K562 (cell line): ENCODE data around the gene KIF4B. TPM values are rescaled to one million over a fixed set of nuclear protein-coding genes. Genes with fewer than 3 reads are reported as not detected.

Experiments
- ATAC-seq: fragments of 200-7000 bp; cut with Tn5 transposase; 3 replicates; pipeline ENCODE4 v1.9.1; 2020; ENCODE audit warnings: moderate library complexity
- BruUV-seq: library from RNA; stranded (reverse); fragments of 400-500 nt; replicated peaks from 2 replicates; lab custom pipeline; 2021; lab: Mats Ljungman, UMichigan
- CTCF ChIA-PET: fragments of 300-600 bp; formaldehyde crosslinking; extraction: SDS; loops from one replicate; lab custom pipeline; 2021; ENCODE audit warnings: low intra/inter-chr PET ratio; lab: Yijun Ruan, JAX
- POLR2A ChIA-PET: fragments of 300-600, 350-650 bp; sonication (Branson Sonifier 250); formaldehyde crosslinking; extraction: SDS; loops from one replicate; lab custom pipeline; 2021; ENCODE audit warnings: antibody characterized with exemption, inconsistent platforms; lab: Yijun Ruan, JAX
- DNase-seq, 4 experiments: peaks; one replicate each; pipeline versions ENCODE4 v3.0.0 to v3.0.0-alpha.2; 2011 to 2018; ENCODE audit warnings: low spot score in 3 of 4, mixed read lengths in 3 of 4; ENCODE audit errors: extremely low read depth in 1 of 4
- FAIRE-seq: peaks from 2 replicates; lab custom pipeline; 2011; peaks lifted over from hg19 to GRCh38; lab: Jason Lieb, UNC
- H2AFZ ChIP-seq: 2 replicates; pipeline ENCODE4 v1.6.0; 2011; ENCODE audit warnings: low read depth, low read length, control low read depth, inconsistent platforms
- H3K27ac ChIP-seq: fragments of 200-600 bp; 3 replicates; pipeline ENCODE4 v1.8.0; 2011; ENCODE audit warnings: low read depth, mild to moderate bottlenecking, control low read depth, inconsistent platforms, low read length, moderate library complexity, mixed read lengths; ENCODE audit errors: extremely low read depth
- H3K27me3 ChIP-seq, 2 experiments: fragments of 300-600 bp in 1 of 2; 2 replicates in 1 of 2; 3 replicates in 1 of 2; pipeline versions ENCODE4 v1.6.0 to v1.8.0; 2011; ENCODE audit warnings: inconsistent platforms in 2 of 2, low read length in 2 of 2, mild to moderate bottlenecking in 1 of 2, mixed read lengths in 1 of 2, moderate library complexity in 1 of 2; ENCODE audit not compliant: control insufficient read depth in 2 of 2, insufficient read depth in 2 of 2
- H3K36me3 ChIP-seq: fragments of 300-600 bp; 3 replicates; pipeline ENCODE4 v1.8.0; 2011; ENCODE audit warnings: mild to moderate bottlenecking, low read length, inconsistent platforms; ENCODE audit not compliant: control insufficient read depth, insufficient read depth
- H3K4me1 ChIP-seq, 2 experiments: fragments of 200-600 bp in 1 of 2; replicated peaks in 1 of 2; 2 replicates in 1 of 2; 3 replicates in 1 of 2; pipeline versions ENCODE4 v1.5.1 to v1.8.0; 2011; ENCODE audit warnings: inconsistent platforms in 2 of 2, low read length in 2 of 2, mild to moderate bottlenecking in 1 of 2, mixed read lengths in 1 of 2, moderate library complexity in 1 of 2; ENCODE audit not compliant: control insufficient read depth in 2 of 2, insufficient read depth in 2 of 2
- H3K4me2 ChIP-seq: 2 replicates; pipeline ENCODE4 v1.6.1; 2011; ENCODE audit warnings: low read length, control low read depth, inconsistent platforms, mixed read lengths; ENCODE audit not compliant: insufficient read depth
- H3K4me3 ChIP-seq: fragments of 200-600 bp; sonication (generic), shearing (Covaris generic); 2 replicates; pipeline ENCODE4 v1.5.1; 2016; ENCODE audit warnings: control low read depth, inconsistent platforms
- H3K79me2 ChIP-seq: fragments of 200-600 bp; 3 replicates; pipeline ENCODE4 v1.8.0; 2011; ENCODE audit warnings: low read length, inconsistent platforms; ENCODE audit not compliant: control insufficient read depth, insufficient read depth
- H3K9ac ChIP-seq, 2 experiments: 2 replicates each; pipeline versions ENCODE4 v1.6.0 to v1.6.1; 2011; ENCODE audit warnings: low read depth in 2 of 2, low read length in 2 of 2, control low read depth in 1 of 2, inconsistent platforms in 1 of 2, mild to moderate bottlenecking in 1 of 2, mixed read lengths in 1 of 2; ENCODE audit not compliant: insufficient read depth in 1 of 2
- H3K9me1 ChIP-seq: one replicate; pipeline ENCODE4 v1.6.0; 2011; ENCODE audit warnings: inconsistent platforms, mild to moderate bottlenecking, low read length, moderate library complexity; ENCODE audit not compliant: control insufficient read depth, insufficient read depth
- H3K9me3 ChIP-seq: replicated peaks from 2 replicates; pipeline ENCODE4 v1.5.1; 2011; ENCODE audit warnings: low read depth, low read length, inconsistent platforms; ENCODE audit not compliant: control insufficient read depth, insufficient read depth
- H4K20me1 ChIP-seq: replicated peaks from 2 replicates; pipeline ENCODE4 v1.6.1; 2011; ENCODE audit warnings: low read length, inconsistent platforms, mixed read lengths; ENCODE audit not compliant: control insufficient read depth, insufficient read depth
- KLF10 ChIP-seq: fragments of 250-450 bp; sonication (Bioruptor Pico); IDR thresholded peaks from 2 replicates; pipeline ENCODE4 v1.6.1; 2021; ENCODE audit warnings: matching md5 sums
- RAD21 ChIP-seq, 2 experiments: fragments of 250-450 bp in 1 of 2; fragments of 450-650 bp in 1 of 2; sonication (Bioruptor Pico) in 1 of 2; formaldehyde crosslinking in 1 of 2; IDR thresholded peaks in 1 of 2; conservative IDR thresholded peaks in 1 of 2; 2 replicates each; pipeline versions ENCODE4 v1.4.0 to v1.8.0; 2020 to 2022; ENCODE audit warnings: mild to moderate bottlenecking in 2 of 2, moderate library complexity in 1 of 2
- WGBS: fragments of 100-300 bp; shearing (Covaris generic); methylation state at CpG from one replicate; pipeline ENCODE4 v1.1.6; 2016; ENCODE audit warnings: low coverage, mixed read lengths; ENCODE audit not compliant: insufficient coverage; ENCODE audit errors: missing lambda C conversion rate; 5-methylcytosine and 5-hydroxymethylcytosine counted together
- in situ Hi-C: fragments of 300-500 bp; cut with MboI; formaldehyde crosslinking; loops from 4 replicates; pipeline ENCODE4 v1.15.0; 2018; ENCODE audit warnings: inconsistent platforms, mixed read lengths
- intact Hi-C: fragments of 100-400 bp; cut with micrococcal nuclease; formaldehyde crosslinking; loops from 2 replicates; pipeline ENCODE4 v1.14.2; 2022
- polyA plus RNA-seq, 8 experiments: library from polyadenylated mRNA; depleted of rRNA in 4 of 8; stranded (reverse) in 5 of 8; unstranded in 3 of 8; fragments of >200 nt; fragmentation: Nextera tagmentation in 2 of 8; fragmentation: Illumina TruSeq in 1 of 8; extraction: Ambion mirVana in 2 of 8; extraction: Trizol in 1 of 8; gene quantifications; 2 replicates each; pipeline versions ENCODE4 v1.2.1 to v1.2.3, GENCODE V29; 2011 to 2014; ENCODE audit warnings: inconsistent platforms in 1 of 8, missing spikeins in 1 of 8
- total RNA-seq, 7 experiments: library from RNA; depleted of rRNA in 6 of 7; stranded (reverse); fragments of >200 nt in 6 of 7; fragmentation: Illumina TruSeq in 2 of 7; extraction: Trizol in 2 of 7; gene quantifications; 2 replicates each; pipeline versions ENCODE4 v1.2.1 to v1.2.3, GENCODE V29; 2011 to 2021; ENCODE audit warnings: low replicate concordance in 1 of 7
- TF ChIP-seq, protein P1 (sequence below), 3 experiments: IDR thresholded peaks in 2 of 3; conservative IDR thresholded peaks in 1 of 3; 2 replicates each; pipeline ENCODE4 v1.5.1; 2011 to 2012; ENCODE audit warnings: low read length in 3 of 3, mild to moderate bottlenecking in 3 of 3, control low read depth in 2 of 3, improper control_type of control experiment in 1 of 3, inconsistent platforms in 1 of 3, low read depth in 1 of 3, mixed read lengths in 1 of 3, moderate library complexity in 1 of 3; ENCODE audit not compliant: insufficient read depth in 2 of 3
- TF ChIP-seq, protein P2 (sequence below), 2 experiments: fragments of 450-650 bp in 1 of 2; IDR thresholded peaks; 2 replicates each; pipeline ENCODE4 v1.6.1; 2011 to 2017; ENCODE audit warnings: low read depth in 2 of 2, antibody characterized with exemption in 1 of 2, borderline replicate concordance in 1 of 2, low read length in 1 of 2, mild to moderate bottlenecking in 1 of 2, mixed read lengths in 1 of 2; ENCODE audit not compliant: control insufficient read depth in 1 of 2

KIF4B gene
- total and polyA plus RNA-seq, 9 of the 15 experiments (the other 6 are each of a cell fraction or from before 2014, with no cell fraction given), result 0.01 to 0.09 (median 0.07) TPM; not detected in 2

DNA sequence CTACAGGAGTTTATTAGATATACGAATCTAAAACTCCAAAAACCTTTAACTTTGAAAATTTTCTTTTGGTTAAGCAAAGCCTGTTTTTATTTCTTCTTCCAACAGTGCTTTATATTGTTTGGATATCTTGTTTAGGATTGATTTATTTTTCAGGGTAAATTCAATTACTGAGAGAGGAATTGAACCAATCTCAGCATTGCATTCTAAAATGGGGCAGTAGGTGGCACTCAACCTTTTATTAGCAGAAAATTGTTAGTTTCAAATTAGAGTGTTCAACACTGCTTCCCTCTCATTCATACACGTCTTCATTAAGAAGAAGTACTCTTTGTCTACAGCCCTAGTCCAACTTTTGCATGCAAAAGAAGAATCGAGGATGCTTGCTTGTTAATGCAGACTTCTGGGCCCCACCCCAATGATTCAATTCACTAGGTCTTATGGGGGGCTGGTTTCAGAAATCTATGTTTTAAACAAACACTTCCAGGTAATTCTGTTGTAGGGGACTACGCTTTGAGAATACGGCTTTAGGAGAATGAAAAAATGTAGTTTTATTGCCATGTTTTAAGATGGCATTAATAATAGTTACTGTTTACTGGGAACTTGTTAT is 46.0 kb upstream of the KIF4B start:
- TF ChIP-seq, protein P1, sequence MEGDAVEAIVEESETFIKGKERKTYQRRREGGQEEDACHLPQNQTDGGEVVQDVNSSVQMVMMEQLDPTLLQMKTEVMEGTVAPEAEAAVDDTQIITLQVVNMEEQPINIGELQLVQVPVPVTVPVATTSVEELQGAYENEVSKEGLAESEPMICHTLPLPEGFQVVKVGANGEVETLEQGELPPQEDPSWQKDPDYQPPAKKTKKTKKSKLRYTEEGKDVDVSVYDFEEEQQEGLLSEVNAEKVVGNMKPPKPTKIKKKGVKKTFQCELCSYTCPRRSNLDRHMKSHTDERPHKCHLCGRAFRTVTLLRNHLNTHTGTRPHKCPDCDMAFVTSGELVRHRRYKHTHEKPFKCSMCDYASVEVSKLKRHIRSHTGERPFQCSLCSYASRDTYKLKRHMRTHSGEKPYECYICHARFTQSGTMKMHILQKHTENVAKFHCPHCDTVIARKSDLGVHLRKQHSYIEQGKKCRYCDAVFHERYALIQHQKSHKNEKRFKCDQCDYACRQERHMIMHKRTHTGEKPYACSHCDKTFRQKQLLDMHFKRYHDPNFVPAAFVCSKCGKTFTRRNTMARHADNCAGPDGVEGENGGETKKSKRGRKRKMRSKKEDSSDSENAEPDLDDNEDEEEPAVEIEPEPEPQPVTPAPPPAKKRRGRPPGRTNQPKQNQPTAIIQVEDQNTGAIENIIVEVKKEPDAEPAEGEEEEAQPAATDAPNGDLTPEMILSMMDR (IDR thresholded peaks at IDR 0.05 in 2 of 3, conservative IDR thresholded peaks at IDR 0.05 in 1 of 3; ENCODE audit: insufficient read depth in 2 of 3, low read depth in 1 of 3, low read length in 3 of 3), result peak in 2 of 3 experiments; percentile 43 to 50; a peak in 4 of 6 replicates
- no peak for TF ChIP-seq KLF10 (CRISPR knock-in tag)
- TF ChIP-seq, protein P2, sequence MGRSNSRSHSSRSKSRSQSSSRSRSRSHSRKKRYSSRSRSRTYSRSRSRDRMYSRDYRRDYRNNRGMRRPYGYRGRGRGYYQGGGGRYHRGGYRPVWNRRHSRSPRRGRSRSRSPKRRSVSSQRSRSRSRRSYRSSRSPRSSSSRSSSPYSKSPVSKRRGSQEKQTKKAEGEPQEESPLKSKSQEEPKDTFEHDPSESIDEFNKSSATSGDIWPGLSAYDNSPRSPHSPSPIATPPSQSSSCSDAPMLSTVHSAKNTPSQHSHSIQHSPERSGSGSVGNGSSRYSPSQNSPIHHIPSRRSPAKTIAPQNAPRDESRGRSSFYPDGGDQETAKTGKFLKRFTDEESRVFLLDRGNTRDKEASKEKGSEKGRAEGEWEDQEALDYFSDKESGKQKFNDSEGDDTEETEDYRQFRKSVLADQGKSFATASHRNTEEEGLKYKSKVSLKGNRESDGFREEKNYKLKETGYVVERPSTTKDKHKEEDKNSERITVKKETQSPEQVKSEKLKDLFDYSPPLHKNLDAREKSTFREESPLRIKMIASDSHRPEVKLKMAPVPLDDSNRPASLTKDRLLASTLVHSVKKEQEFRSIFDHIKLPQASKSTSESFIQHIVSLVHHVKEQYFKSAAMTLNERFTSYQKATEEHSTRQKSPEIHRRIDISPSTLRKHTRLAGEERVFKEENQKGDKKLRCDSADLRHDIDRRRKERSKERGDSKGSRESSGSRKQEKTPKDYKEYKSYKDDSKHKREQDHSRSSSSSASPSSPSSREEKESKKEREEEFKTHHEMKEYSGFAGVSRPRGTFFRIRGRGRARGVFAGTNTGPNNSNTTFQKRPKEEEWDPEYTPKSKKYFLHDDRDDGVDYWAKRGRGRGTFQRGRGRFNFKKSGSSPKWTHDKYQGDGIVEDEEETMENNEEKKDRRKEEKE (IDR thresholded peaks at IDR 0.05; ENCODE audit: borderline replicate concordance in 1 of 2, control insufficient read depth in 1 of 2, low read depth in 2 of 2, low read length in 1 of 2), result no peak
- peak in 1 of 2 experiments; percentile 26; a peak in 2 of 4 replicates for TF ChIP-seq RAD21 (CRISPR knock-in tag; conservative IDR thresholded peaks at IDR 0.05 in 1 of 2, IDR thresholded peaks at IDR 0.05 in 1 of 2)
- TF ChIP-seq, all 486 proteins: peak for 2
- ChIA-PET CTCF (no interaction called here), POLR2A (interaction anchor here (1.3 kb wide), 1 partner anchor 17 kb away, joined by 3 read pairs; no protein-coding TSS in a partner anchor)
- no peaks in the 10 kb centered on the region for H3K27me3 ChIP-seq
- peaks cover 3% of the 10 kb centered on the region for H3K9me1 ChIP-seq
- no peak overlapping the region for H2AFZ ChIP-seq
- H3K27ac ChIP-seq, result no peak overlapping the region
- intact Hi-C loops (no loop called here), in situ Hi-C loops (no loop called here)
- H3K4me3 ChIP-seq, result no peak overlapping the region
- H3K79me2 ChIP-seq, result no peaks in the 10 kb centered on the region
- WGBS, result 73% methylated on average over 5 of the region's 5 CpGs
- no peaks in the 10 kb centered on the region for H3K9me3 ChIP-seq
- peaks cover 0 to 7% of the 10 kb centered on the region in 2 experiments; a peak in 3 of 5 replicates for H3K4me1 ChIP-seq
- no peaks in the 10 kb centered on the region for H4K20me1 ChIP-seq
- no peak overlapping the region for H3K9ac ChIP-seq
- no peak overlapping the region for H3K4me2 ChIP-seq
- peaks cover 48% of the 10 kb centered on the region for H3K36me3 ChIP-seq
- no TSS peak for BruUV-seq
- FAIRE-seq (no peak), DNase-seq (peak in 1 of 4 experiments; percentile 22), ATAC-seq (peak; percentile 57)
